SK-N-MC (cell line): Measurements from ENCODE around the gene LMTK2.

Experiments used
- EZH2 ChIP-seq: fragments of 200-600 bp; sonication (generic); IDR thresholded peaks from one replicate; pipeline ENCODE4 v1.6.1; 2017; ENCODE audit warnings: antibody characterized with exemption
- POLR2AphosphoS5 ChIP-seq: IDR thresholded peaks from 2 replicates; pipeline ENCODE4 v1.6.1; 2012; ENCODE audit warnings: mild to moderate bottlenecking, low read depth, low read length, borderline replicate concordance

DNA sequence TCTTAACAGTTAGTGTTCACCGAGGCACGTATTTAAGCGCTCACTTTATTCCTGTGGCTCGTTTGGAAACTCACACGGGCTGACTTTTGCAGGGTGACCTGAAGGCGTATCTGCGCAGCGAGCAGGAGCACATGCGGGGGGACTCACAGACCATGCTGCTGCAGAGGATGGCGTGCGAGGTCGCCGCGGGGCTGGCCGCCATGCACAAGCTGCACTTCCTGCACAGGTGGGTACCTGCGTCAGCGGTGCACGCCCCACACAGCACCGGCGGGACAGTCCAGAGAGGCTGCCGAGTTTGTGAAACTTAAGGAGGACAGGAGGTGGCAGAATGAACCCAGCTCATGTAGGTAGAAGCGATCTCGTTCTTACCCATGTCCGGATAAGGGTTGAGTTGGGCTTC, 64.8 kb downstream of the LMTK2 start:
- TF ChIP-seq POLR2AphosphoS5 (no peak), EZH2 (no peak)
